Astrocyte (in vitro differentiated cells and primary cell): ENCODE data around the gene ATP9A.

Experiments
- CTCF ChIP-seq: IDR thresholded peaks from 2 replicates; pipeline ENCODE4 v1.5.1; 2011; ENCODE audit warnings: low read depth, mild to moderate bottlenecking, inconsistent platforms, low read length, moderate library complexity; ENCODE audit not compliant: insufficient read depth
- EZH2 ChIP-seq: IDR thresholded peaks from 2 replicates; pipeline ENCODE4 v1.6.1; 2012; ENCODE audit warnings: mild to moderate bottlenecking, low read length, inconsistent platforms; ENCODE audit not compliant: insufficient read depth

- TF ChIP-seq CTCF (no peak), EZH2 (no peak)
These were observed 65.6 kb downstream of the ATP9A start for GRCh38 chr20:51702556-51702955.
